Thymus (tissue), 11 donors: ENCODE results near the gene GOLGA6A. TPM values are rescaled to one million over a fixed set of nuclear protein-coding genes. Genes with fewer than 3 reads are reported as not detected.

Source experiments
- DNase-seq, 9 donors: peaks; one replicate each; pipeline ENCODE4 v3.0.0-alpha.2; 2013; ENCODE audit warnings: low spot score in 9 of 9, low read depth in 6 of 9, missing footprints in 1 of 9
- H3K27ac ChIP-seq, 2 donors: one replicate each; pipeline ENCODE4 v1.5.1; 2013; ENCODE audit warnings: control low read depth in 1 of 2, low read depth in 1 of 2, low read length in 1 of 2, mild to moderate bottlenecking in 1 of 2, moderate library complexity in 1 of 2
- H3K27me3 ChIP-seq, 2 donors: one replicate each; pipeline ENCODE4 v1.5.1; 2013; ENCODE audit warnings: low read length in 1 of 2; ENCODE audit not compliant: control insufficient read depth in 2 of 2, insufficient read depth in 1 of 2
- H3K36me3 ChIP-seq, 2 donors: one replicate each; pipeline ENCODE4 v1.5.1; 2013; ENCODE audit warnings: low read length in 1 of 2, mild to moderate bottlenecking in 1 of 2, moderate library complexity in 1 of 2; ENCODE audit not compliant: control insufficient read depth in 2 of 2, insufficient read depth in 2 of 2
- H3K4me1 ChIP-seq, 2 donors: one replicate each; pipeline ENCODE4 v1.5.1; 2013; ENCODE audit warnings: low read length in 2 of 2; ENCODE audit not compliant: control insufficient read depth in 2 of 2, insufficient read depth in 2 of 2
- H3K4me3 ChIP-seq, 2 donors: one replicate each; pipeline ENCODE4 v1.5.1; 2013; ENCODE audit warnings: low read length in 2 of 2, control low read depth in 1 of 2, mild to moderate bottlenecking in 1 of 2
- H3K9me3 ChIP-seq, 2 donors: one replicate each; pipeline ENCODE4 v1.5.1; 2013; ENCODE audit warnings: low read length in 1 of 2, mild to moderate bottlenecking in 1 of 2; ENCODE audit not compliant: control insufficient read depth in 2 of 2, insufficient read depth in 1 of 2
- WGBS: extraction: QIAGEN DNeasy Blood & Tissue Kit; methylation state at CpG from one replicate; pipeline ENCODE4 v1.1.7; 2013; 5-methylcytosine and 5-hydroxymethylcytosine counted together
- polyA plus RNA-seq: library from polyadenylated mRNA; stranded (reverse); fragments of 200-250 nt; gene quantifications from one replicate; pipeline ENCODE4 v1.2.3, GENCODE V29; 2013
- total RNA-seq: library from RNA; stranded (reverse); fragments of 120-200 nt; gene quantifications from one replicate; pipeline ENCODE4 v1.2.4, GENCODE V29; 2013
- donor health status: healthy.

GOLGA6A gene
- total and polyA plus RNA-seq, 2 donors: 0.09 TPM

DNA sequence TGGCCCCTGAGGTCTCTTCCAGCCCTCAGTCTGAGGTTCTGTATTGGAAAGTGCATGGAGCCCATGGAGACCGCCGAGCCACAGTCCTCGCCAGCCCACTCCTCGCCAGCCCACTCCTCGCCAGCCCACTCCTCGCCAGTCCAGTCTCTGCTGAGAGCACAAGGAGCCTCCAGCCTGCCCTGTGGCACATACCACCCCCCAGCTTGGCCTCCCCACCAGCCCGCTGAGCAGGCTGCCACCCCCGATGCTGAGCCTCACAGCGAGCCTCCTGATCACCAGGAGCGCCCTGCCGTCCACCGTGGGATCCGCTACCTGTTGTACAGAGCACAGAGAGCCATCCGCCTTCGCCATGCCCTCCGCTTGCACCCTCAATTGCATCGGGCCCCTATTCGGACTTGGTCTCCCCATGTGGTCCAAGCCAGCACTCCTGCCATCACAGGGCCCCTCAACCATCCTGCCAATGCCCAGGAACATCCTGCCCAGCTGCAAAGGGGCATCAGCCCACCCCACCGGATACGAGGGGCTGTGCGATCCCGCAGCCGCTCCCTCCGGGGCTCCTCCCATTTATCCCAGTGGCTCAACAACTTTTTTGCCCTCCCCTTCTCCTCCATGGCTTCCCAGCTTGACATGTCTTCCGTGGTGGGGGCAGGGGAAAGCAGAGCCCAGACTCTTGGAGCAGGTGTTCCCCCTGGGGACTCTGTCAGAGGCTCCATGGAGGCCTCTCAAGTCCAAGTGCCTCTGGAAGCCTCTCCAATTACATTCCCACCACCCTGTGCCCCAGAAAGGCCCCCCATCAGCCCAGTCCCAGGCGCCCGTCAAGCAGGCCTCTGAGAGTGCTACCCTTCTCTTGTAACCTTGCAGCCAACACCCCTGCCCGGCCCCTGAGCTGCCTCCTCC is 47.0 kb downstream of the GOLGA6A start:
- no peak for DNase-seq
- 98% methylated on average over 28 of the region's 28 CpGs for WGBS
- peaks cover 0 to 4% of the 10 kb centered on the region in 2 donors for H3K4me1 ChIP-seq
- H3K27me3 ChIP-seq: no peaks in the 10 kb centered on the region
- no peaks in the 10 kb centered on the region for H3K9me3 ChIP-seq
- H3K27ac ChIP-seq: no peak overlapping the region
- no peak overlapping the region for H3K4me3 ChIP-seq
- peaks cover 38 to 56% of the 10 kb centered on the region in 2 donors for H3K36me3 ChIP-seq

DNA sequence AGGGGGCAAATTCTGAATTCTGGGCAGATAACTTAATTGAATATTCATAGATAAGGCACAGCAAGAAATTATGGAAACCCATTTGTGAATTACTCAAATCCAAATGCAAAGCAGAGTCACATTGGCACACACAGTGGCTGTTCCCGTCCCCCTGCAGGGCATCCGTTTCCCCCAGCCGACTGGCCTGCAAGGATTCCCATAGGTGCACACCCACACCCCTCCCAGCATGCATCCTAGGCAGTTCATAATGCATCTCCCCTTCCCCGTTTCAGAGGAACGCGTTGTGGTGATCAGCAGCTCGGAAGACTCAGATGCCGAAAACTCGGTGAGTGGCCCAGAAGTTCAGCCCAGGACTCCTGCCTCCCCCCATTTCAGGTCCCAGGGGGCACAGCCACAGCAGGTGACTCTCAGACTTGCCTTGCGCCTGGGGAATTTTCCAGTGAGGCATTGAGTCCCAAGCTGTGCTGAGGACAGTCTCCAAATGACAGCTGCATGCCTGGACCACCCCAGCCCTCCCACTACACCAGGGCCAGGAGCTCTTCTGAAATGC is 48.1 kb downstream of the GOLGA6A start:
- Histone ChIP-seq H3K27me3 (no peaks in the 10 kb centered on the region), H3K9me3 (no peaks in the 10 kb centered on the region), H3K27ac (no peak overlapping the region), H3K4me1 (peaks cover 0 to 4% of the 10 kb centered on the region in 2 donors), H3K4me3 (no peak overlapping the region), H3K36me3 (peaks cover 38 to 65% of the 10 kb centered on the region in 2 donors)
- DNase-seq: no peak
- WGBS: 99% methylated on average over 10 of the region's 10 CpGs

DNA sequence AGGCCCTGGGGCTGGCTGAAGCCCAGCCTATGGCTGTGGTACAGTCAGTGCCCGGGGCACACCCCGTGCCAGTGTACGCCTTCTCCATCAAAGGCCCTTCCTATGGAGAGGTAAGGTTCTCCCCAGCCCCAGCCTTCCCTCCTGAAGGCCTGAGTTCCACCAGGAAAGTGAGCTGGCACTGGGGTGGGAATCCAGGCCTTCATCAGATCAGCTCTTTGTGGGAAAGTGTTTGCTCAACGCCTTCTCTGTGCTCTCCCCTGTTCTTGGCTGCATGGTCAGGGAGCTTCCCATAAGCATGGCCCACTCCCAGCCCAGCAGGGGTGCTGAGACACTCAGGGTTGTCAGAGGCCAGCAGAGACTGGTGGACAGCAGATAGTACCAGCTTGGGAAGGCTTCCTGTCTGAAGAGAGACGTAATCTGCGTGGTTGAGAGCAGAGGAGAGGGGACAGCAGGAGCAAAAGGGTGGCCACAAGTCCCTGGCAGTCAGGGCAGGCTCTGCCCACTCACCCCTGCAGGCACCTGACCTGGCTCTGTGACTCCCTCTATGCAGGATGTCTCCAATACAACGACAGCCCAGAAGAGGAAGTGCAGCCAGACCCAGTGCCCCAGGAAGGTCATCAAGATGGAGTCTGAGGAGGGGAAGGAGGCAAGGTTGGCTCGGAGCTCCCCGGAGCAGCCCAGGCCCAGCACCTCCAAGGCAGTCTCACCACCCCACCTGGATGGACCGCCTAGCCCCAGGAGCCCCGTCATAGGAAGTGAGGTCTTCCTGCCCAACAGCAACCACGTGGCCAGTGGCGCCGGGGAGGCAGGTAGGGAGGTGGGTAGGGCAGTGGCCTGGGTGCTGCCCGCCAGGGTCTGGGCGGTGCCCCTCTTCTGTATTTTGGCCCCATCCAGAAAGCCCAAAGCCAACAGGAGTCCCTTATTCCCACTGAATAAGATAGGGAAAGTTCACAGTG is 49.5 kb downstream of the GOLGA6A start:
- Histone ChIP-seq H3K27me3 (no peaks in the 10 kb centered on the region), H3K4me1 (peaks cover 0 to 4% of the 10 kb centered on the region in 2 donors), H3K36me3 (peaks cover 48 to 67% of the 10 kb centered on the region in 2 donors), H3K9me3 (no peaks in the 10 kb centered on the region), H3K4me3 (no peak overlapping the region), H3K27ac (no peak overlapping the region)
- WGBS: 86% methylated on average over 16 of the region's 16 CpGs
- DNase-seq: no peak

DNA sequence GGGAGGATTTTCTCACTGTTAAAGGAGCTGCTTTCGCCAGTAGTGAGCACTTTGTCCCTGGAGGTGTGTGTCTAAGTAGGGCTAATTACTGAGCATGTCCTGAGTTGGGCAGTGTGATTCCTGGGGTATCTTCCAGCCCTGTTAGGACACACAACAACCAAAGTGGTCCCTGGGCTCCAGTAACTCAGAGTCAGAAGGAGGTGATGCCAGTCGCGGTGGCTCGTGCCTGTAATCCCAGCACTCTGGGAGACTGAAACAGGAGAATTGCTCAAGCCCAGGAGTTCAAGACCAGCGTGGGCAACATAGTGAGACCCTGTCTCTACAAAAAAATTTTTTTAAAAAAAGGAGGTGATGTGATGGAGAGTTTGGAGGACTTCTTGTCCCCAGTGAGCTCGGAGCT is 50.3 kb downstream of the GOLGA6A start:
- H3K9me3 ChIP-seq: no peaks in the 10 kb centered on the region
- H3K27ac ChIP-seq: no peak overlapping the region
- no peak overlapping the region for H3K4me3 ChIP-seq
- no peaks in the 10 kb centered on the region for H3K27me3 ChIP-seq
- 98% methylated on average over 6 of the region's 6 CpGs for WGBS
- peaks cover 56 to 67% of the 10 kb centered on the region in 2 donors for H3K36me3 ChIP-seq
- DNase-seq: no peak
- peaks cover 0 to 1% of the 10 kb centered on the region in 2 donors for H3K4me1 ChIP-seq

DNA sequence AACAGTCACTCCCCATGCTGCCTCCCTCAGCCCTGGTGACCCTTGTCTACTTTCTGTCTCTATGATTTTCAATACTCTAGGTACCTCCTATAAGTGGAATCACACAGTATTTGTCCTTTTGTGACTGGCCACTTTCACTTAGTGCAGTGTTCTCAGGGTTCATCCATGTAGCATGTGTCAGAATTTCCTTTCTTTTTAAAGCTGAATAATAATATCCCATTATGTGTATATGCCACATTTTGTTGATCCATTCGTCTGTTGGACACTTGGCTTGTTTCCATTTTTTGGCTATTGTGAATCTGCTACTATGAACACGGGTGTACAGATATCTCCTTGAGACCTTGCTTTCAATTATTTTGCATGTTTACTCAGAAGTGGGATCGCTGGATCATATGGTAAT is 53.7 kb downstream of the GOLGA6A start:
- 98% methylated on average over 3 of the region's 3 CpGs for WGBS
- Histone ChIP-seq H3K27me3 (no peaks in the 10 kb centered on the region), H3K9me3 (no peaks in the 10 kb centered on the region), H3K4me3 (no peak overlapping the region), H3K36me3 (peaks cover 56 to 64% of the 10 kb centered on the region in 2 donors), H3K4me1 (no peaks in the 10 kb centered on the region), H3K27ac (no peak overlapping the region)
- no peak for DNase-seq

DNA sequence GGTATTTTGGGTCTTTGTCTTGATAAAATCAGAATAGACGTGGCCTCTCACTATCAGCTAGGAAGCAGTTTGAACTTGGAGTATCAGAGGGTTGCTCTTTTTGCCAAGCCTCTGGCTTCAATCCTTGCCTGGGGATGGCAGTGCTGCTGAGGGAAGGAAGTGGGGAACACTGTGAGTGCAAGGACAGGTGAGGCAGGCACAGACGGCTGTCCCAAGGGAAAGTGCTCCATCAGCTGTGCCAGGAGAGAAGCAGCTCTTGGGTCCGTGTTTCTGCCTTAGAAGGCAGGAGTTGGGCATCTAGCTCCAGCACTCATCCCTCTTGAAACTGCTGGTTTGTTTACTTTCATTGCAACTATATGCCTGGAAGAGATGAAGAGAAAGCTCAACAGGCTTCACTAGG is 54.7 kb downstream of the GOLGA6A start:
- Histone ChIP-seq H3K27ac (no peak overlapping the region), H3K9me3 (no peaks in the 10 kb centered on the region), H3K4me1 (no peaks in the 10 kb centered on the region), H3K36me3 (peaks cover 58 to 64% of the 10 kb centered on the region in 2 donors), H3K4me3 (no peak overlapping the region), H3K27me3 (no peaks in the 10 kb centered on the region)
- DNase-seq: no peak
- WGBS: 94% methylated on average over 3 of the region's 3 CpGs

DNA sequence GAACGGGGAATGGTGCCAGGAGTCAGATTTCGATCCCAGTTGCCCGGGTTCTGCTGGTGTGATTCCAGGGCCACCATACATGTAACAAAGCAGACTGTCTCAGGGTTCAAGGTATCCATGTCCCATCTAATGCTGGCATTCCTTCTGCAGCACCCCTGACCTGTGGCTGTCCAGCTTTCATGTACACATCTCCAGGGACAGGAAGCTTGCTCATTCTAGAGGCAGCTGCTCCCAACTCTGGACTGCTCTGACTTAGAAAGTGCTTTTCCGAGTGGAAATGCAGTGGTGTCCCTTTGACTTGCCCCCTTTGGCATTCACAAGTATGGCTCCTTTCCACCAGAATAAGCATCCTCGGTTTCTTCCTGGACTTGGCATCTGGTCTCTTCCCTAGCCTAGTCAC is 56.9 kb downstream of the GOLGA6A start:
- no peaks in the 10 kb centered on the region for H3K4me1 ChIP-seq

DNA sequence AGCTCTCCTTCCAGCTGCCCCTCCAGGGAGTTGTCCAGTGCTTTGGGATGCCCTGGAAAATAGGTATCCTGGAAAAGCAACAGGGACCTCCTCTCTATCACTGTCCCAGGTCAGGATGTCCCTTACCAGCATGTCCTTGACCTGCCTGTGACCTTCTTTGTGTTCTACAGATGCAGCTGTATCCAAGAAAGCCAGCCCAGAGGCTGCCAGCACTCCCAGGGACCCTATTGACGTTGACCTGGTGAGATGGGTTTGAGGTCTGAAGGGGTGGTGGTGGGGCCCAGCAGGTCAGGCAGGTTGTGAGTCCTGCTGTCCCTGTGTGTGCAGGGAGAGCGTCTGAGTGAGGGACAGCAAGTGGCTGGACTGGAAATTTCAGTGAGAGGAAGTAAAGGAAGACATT is 57.7 kb downstream of the GOLGA6A start:
- DNase-seq: no peak
- WGBS: 98% methylated on average over 2 of the region's 2 CpGs
- Histone ChIP-seq H3K4me1 (no peaks in the 10 kb centered on the region), H3K36me3 (peaks cover 57 to 58% of the 10 kb centered on the region in 2 donors), H3K27ac (no peak overlapping the region), H3K27me3 (no peaks in the 10 kb centered on the region), H3K4me3 (no peak overlapping the region), H3K9me3 (no peaks in the 10 kb centered on the region)

More for the DNA sequence above, 56.9 kb downstream of the GOLGA6A start:
- peaks cover 57 to 63% of the 10 kb centered on the region in 2 donors for H3K36me3 ChIP-seq
- H3K27me3 ChIP-seq: no peaks in the 10 kb centered on the region
- H3K27ac ChIP-seq: no peak overlapping the region
- no peaks in the 10 kb centered on the region for H3K9me3 ChIP-seq
- H3K4me3 ChIP-seq: no peak overlapping the region
- WGBS: 95% methylated on average over 5 of the region's 5 CpGs
- no peak for DNase-seq
